HEK293 (cell line): ENCODE measurements around the gene BATF3.

Experiments
- CTCF ChIA-PET: fragments of 350-600 bp; formaldehyde crosslinking; extraction: SDS; loops from one replicate; lab custom pipeline; 2021; ENCODE audit warnings: antibody characterized with exemption; lab: Yijun Ruan, JAX
- POLR2A ChIA-PET: fragments of 300-600 bp; formaldehyde crosslinking; extraction: SDS; loops from one replicate; lab custom pipeline; 2020; ENCODE audit warnings: antibody characterized with exemption, inconsistent platforms; lab: Yijun Ruan, JAX
- H3K27ac ChIP-seq: fragments of 200-500 bp; sonication (Bioruptor generic); 2 replicates; pipeline ENCODE4 v1.5.1; 2014; ENCODE audit warnings: low read depth, low read length, control low read depth, inconsistent platforms; ENCODE audit errors: extremely low read depth
- H3K36me3 ChIP-seq, 2 experiments: fragments of 200-500 bp in 1 of 2; sonication (Bioruptor generic) in 1 of 2; 1 replicate in 1 of 2; 2 replicates in 1 of 2; pipeline ENCODE4 v1.5.1; 2014 to 2017; ENCODE audit warnings: inconsistent platforms in 2 of 2, low read length in 2 of 2; ENCODE audit not compliant: control insufficient read depth in 2 of 2, insufficient read depth in 1 of 2
- H3K4me1 ChIP-seq: fragments of 200-500 bp; sonication (Bioruptor generic); 2 replicates; pipeline ENCODE4 v1.5.1; 2014; ENCODE audit warnings: mild to moderate bottlenecking, low read length, inconsistent platforms; ENCODE audit not compliant: control insufficient read depth, insufficient read depth
- H3K4me3 ChIP-seq: 2 replicates; pipeline ENCODE4 v1.5.1; 2011; ENCODE audit warnings: low read depth, mild to moderate bottlenecking, control low read depth, low read length, moderate library complexity
- H3K9me3 ChIP-seq: fragments of 200-500 bp; sonication (Bioruptor generic); 2 replicates; pipeline ENCODE4 v1.5.1; 2014; ENCODE audit warnings: low read depth, low read length, inconsistent platforms; ENCODE audit not compliant: control insufficient read depth, insufficient read depth
- ATF2 ChIP-seq: fragments of 450-650 bp; formaldehyde crosslinking; IDR thresholded peaks from 2 replicates; pipeline ENCODE4 v1.5.1; 2016; ENCODE audit warnings: missing biosample characterization, missing genetic modification characterization, low read depth
- BCL11A ChIP-seq: fragments of 450-650 bp; formaldehyde crosslinking; IDR thresholded peaks from 2 replicates; pipeline ENCODE4 v1.5.1; 2016; ENCODE audit warnings: low read depth, missing biosample characterization, missing genetic modification characterization
- KLF7 ChIP-seq: fragments of 450-650 bp; formaldehyde crosslinking; IDR thresholded peaks from 2 replicates; pipeline ENCODE4 v1.5.1; 2016; ENCODE audit warnings: missing biosample characterization, missing genetic modification characterization, borderline replicate concordance
- SCRT2 ChIP-seq: fragments of 450-650 bp; formaldehyde crosslinking; IDR thresholded peaks from 2 replicates; pipeline ENCODE4 v1.5.1; 2016; ENCODE audit warnings: missing biosample characterization, missing genetic modification characterization
- ZBTB1 ChIP-seq: fragments of 450-650 bp; formaldehyde crosslinking; IDR thresholded peaks from 2 replicates; pipeline ENCODE4 v1.5.1; 2016; ENCODE audit warnings: missing biosample characterization, missing genetic modification characterization
- ZBTB49 ChIP-seq: fragments of 450-650 bp; formaldehyde crosslinking; IDR thresholded peaks from 2 replicates; pipeline ENCODE4 v1.5.1; 2016; ENCODE audit warnings: missing biosample characterization, missing genetic modification characterization, low read depth
- ZNF121 ChIP-seq: fragments of 450-650 bp; formaldehyde crosslinking; IDR thresholded peaks from 2 replicates; pipeline ENCODE4 v1.5.1; 2016; ENCODE audit warnings: missing biosample characterization, missing genetic modification characterization
- ZNF223 ChIP-seq: fragments of 450-650 bp; formaldehyde crosslinking; IDR thresholded peaks from 2 replicates; pipeline ENCODE4 v1.5.1; 2016; ENCODE audit warnings: missing biosample characterization, missing genetic modification characterization
- ZNF24 ChIP-seq: fragments of 450-650 bp; formaldehyde crosslinking; IDR thresholded peaks from 2 replicates; pipeline ENCODE4 v1.5.1; 2016; ENCODE audit warnings: missing biosample characterization, missing genetic modification characterization
- ZNF248 ChIP-seq: fragments of 450-650 bp; formaldehyde crosslinking; IDR thresholded peaks from 2 replicates; pipeline ENCODE4 v1.5.1; 2017; ENCODE audit warnings: missing biosample characterization, missing genetic modification characterization
- ZNF473 ChIP-seq: fragments of 450-650 bp; formaldehyde crosslinking; IDR thresholded peaks from 2 replicates; pipeline ENCODE4 v1.5.1; 2017; ENCODE audit warnings: missing biosample characterization, missing genetic modification characterization
- ZNF514 ChIP-seq: fragments of 450-650 bp; formaldehyde crosslinking; IDR thresholded peaks from 2 replicates; pipeline ENCODE4 v1.5.1; 2016; ENCODE audit warnings: missing biosample characterization, missing genetic modification characterization
- ZNF600 ChIP-seq: fragments of 450-650 bp; formaldehyde crosslinking; IDR thresholded peaks from 2 replicates; pipeline ENCODE4 v1.5.1; 2016; ENCODE audit warnings: missing biosample characterization, missing genetic modification characterization
- ZNF664 ChIP-seq: fragments of 450-650 bp; formaldehyde crosslinking; IDR thresholded peaks from 2 replicates; pipeline ENCODE4 v1.5.1; 2016; ENCODE audit warnings: missing biosample characterization, missing genetic modification characterization
- ZSCAN4 ChIP-seq: fragments of 450-650 bp; formaldehyde crosslinking; IDR thresholded peaks from 2 replicates; pipeline ENCODE4 v1.5.1; 2017; ENCODE audit warnings: missing biosample characterization, missing genetic modification characterization

The BATF3 gene

GRCh38 chr1:212699104-212699624 lies 476 bp downstream of the BATF3 start (continued):
- TF ChIP-seq BCL11A (tag by site-specific recombination) (0 out of 2 replicates have a peak, but pooled peaks have one; percentile 35), ZBTB1 (tag by site-specific recombination) (no peak; the same call in 1 of the 2 replicates)
- TF ChIP-seq, all 188 proteins: peak for 64

- CTCF ChIA-PET, result interaction anchor here (0.6 to 1.7 kb wide), 9 partner anchors 10 to 1381 kb away, joined by 3 to 6 read pairs (median 3); no protein-coding TSS in a partner anchor
- peaks cover 8% of the 10 kb centered on the region for H3K4me1 ChIP-seq
- POLR2A ChIA-PET, result interaction anchor here (1.3 kb wide), 1 partner anchor 90 kb away, joined by 6 read pairs; the partner anchor contains the start of gene ATF3
- TF ChIP-seq SCRT2 (no peak), ZNF664 (tag by site-specific recombination) (peak; percentile 1; the same call in 1 of the 2 replicates)
- TF ChIP-seq, all 188 proteins: peak for 1
- no peak overlapping the region; the same call in 1 of the 2 replicates for H3K27ac ChIP-seq
- H3K9me3 ChIP-seq, result no peaks in the 10 kb centered on the region
- H3K36me3 ChIP-seq, result peaks cover 0 to 4% of the 10 kb centered on the region in 2 experiments; a peak in 1 of 3 replicates
- peak overlapping the region; percentile 47 for H3K4me3 ChIP-seq
Observed at GRCh38 chr1:212698467-212699103, 1.1 kb downstream of the BATF3 start.

- Histone ChIP-seq H3K27ac (no peak overlapping the region), H3K9me3 (no peaks in the 10 kb centered on the region), H3K4me3 (no peak overlapping the region), H3K4me1 (peaks cover 7% of the 10 kb centered on the region), H3K36me3 (peaks cover 0 to 9% of the 10 kb centered on the region in 2 experiments; a peak in 1 of 3 replicates)
- ChIA-PET POLR2A (no interaction called here), CTCF (interaction anchor here (0.7 to 0.8 kb wide), 2 partner anchors 8 to 22 kb away, joined by 3 read pairs; no protein-coding TSS in a partner anchor)
- TF ChIP-seq ATF2, result no peak
- TF ChIP-seq SCRT2, result 0 out of 2 replicates have a peak, but pooled peaks have one; percentile 11
Observed at GRCh38 chr1:212696721-212697331, 2.8 kb downstream of the BATF3 start.

GRCh38 chr1:212692774-212693644 lies 6.6 kb downstream of the BATF3 start:
- CTCF ChIA-PET, result interaction anchor here (0.5 to 1.1 kb wide), 3 partner anchors 28 to 84 kb away, joined by 3 to 4 read pairs (median 4); no protein-coding TSS in a partner anchor

GRCh38 chr1:212691561-212692071 lies 8.0 kb downstream of the BATF3 start:
- peaks cover 0 to 9% of the 10 kb centered on the region in 2 experiments; a peak in 1 of 3 replicates for H3K36me3 ChIP-seq
- no peak overlapping the region for H3K27ac ChIP-seq
- H3K9me3 ChIP-seq, result no peaks in the 10 kb centered on the region
- no peak overlapping the region for H3K4me3 ChIP-seq
- POLR2A ChIA-PET, result no interaction called here
- CTCF ChIA-PET, result no interaction called here
- no peaks in the 10 kb centered on the region for H3K4me1 ChIP-seq
- no peak for TF ChIP-seq ZNF223 (tag by site-specific recombination)
- no peak for TF ChIP-seq ZBTB49
- no peak for TF ChIP-seq ZNF473 (tag by site-specific recombination)
- no peak for TF ChIP-seq KLF7
- no peak for TF ChIP-seq ZNF24 (tag by site-specific recombination)
- no peak for TF ChIP-seq ZNF248 (tag by site-specific recombination)
- no peak for TF ChIP-seq ZSCAN4 (tag by site-specific recombination)

More at GRCh38 chr1:212692774-212693644, 6.6 kb downstream of the BATF3 start:
- Histone ChIP-seq H3K27ac (no peak overlapping the region), H3K9me3 (no peaks in the 10 kb centered on the region), H3K4me1 (no peaks in the 10 kb centered on the region), H3K36me3 (peaks cover 0 to 9% of the 10 kb centered on the region in 2 experiments; a peak in 1 of 3 replicates), H3K4me3 (no peak overlapping the region)
- POLR2A ChIA-PET, result interaction anchor here (1.0 kb wide), 1 partner anchor 84 kb away, joined by 6 read pairs; the partner anchor contains the start of gene ATF3
- TF ChIP-seq ZNF514 (tag by site-specific recombination) (no peak), ZNF600 (tag by site-specific recombination) (0 out of 2 replicates have a peak, but pooled peaks have one; percentile 21), ZNF473 (tag by site-specific recombination) (no peak), ZNF121 (tag by site-specific recombination) (no peak)
